ENCODE results near the gene DSE.

Gene DSE

DNA sequence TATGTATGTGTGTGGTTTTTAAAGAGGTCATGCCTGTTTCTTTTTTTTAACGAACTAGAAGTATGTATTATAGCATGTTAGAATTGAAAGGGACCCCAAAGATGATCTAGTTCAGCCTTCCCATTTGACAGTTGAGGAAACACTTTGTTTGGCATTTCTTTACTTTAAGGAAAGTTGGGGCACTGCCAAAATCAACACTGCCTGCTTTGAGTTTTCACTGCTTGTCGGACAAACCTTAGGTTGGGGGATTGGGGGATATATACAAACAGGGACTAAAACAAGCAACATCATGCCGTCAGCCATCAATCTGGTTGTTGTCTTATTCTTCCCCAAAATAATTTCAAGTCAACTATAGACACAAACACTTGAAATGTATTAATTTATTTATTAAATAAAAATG lies 76.3 kb downstream of the DSE start:
- ChIA-PET CTCF (interaction anchor here (1.1 to 6.9 kb wide), 3 partner anchors 16 to 159 kb away, joined by 3 to 61 read pairs (median 5); no protein-coding TSS in a partner anchor), POLR2A (no interaction called here)
- TF ChIP-seq, protein P1, sequence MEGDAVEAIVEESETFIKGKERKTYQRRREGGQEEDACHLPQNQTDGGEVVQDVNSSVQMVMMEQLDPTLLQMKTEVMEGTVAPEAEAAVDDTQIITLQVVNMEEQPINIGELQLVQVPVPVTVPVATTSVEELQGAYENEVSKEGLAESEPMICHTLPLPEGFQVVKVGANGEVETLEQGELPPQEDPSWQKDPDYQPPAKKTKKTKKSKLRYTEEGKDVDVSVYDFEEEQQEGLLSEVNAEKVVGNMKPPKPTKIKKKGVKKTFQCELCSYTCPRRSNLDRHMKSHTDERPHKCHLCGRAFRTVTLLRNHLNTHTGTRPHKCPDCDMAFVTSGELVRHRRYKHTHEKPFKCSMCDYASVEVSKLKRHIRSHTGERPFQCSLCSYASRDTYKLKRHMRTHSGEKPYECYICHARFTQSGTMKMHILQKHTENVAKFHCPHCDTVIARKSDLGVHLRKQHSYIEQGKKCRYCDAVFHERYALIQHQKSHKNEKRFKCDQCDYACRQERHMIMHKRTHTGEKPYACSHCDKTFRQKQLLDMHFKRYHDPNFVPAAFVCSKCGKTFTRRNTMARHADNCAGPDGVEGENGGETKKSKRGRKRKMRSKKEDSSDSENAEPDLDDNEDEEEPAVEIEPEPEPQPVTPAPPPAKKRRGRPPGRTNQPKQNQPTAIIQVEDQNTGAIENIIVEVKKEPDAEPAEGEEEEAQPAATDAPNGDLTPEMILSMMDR (IDR thresholded peaks at IDR 0.05; ENCODE audit: control extremely low read depth, extremely low read depth, low read depth, missing control alignments): no peak
- no peak for DNase-seq (ENCODE audit: extremely low spot score)

DNA sequence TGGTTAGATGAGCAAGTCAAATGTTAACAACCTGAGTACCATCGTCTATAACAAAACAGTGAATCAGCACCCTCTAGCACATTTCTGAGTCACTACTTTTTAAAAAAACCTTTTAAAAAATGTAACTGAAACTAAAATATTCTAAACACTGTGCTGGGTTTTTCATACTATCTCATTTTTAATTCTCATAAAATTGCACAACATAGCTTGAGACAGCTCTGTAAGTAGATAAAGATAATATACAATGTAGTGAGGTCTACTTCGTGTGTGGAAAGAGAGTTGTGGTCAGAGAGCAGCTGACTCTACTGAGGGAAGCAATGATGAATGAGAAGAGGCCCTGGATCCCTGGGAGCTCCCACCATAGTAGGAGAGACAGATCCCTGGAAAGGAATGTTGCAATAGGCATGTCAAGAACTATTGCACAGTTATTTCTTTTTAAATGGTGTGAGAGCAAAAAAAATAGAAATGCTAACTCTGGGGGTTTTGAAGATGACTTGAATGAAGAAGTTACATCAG lies 76.8 kb downstream of the DSE start:
- ChIA-PET CTCF (interaction anchor here (1.1 kb wide), 1 partner anchor 160 kb away, joined by 5 read pairs; no protein-coding TSS in a partner anchor), POLR2A (no interaction called here)
- DNase-seq (ENCODE audit: extremely low spot score): no peak
- TF ChIP-seq, protein P1 (IDR thresholded peaks at IDR 0.05; ENCODE audit: control extremely low read depth, extremely low read depth, low read depth, missing control alignments): peak; percentile 4

GRCh38 chr6:116449565-116449964 lies 78.8 kb downstream of the DSE start:
- POLR2A ChIA-PET: no interaction called here
- CTCF ChIA-PET: interaction anchor here (1.7 kb wide), 2 partner anchors 10 to 162 kb away, joined by 4 to 8 read pairs; no protein-coding TSS in a partner anchor
- TF ChIP-seq, protein P1 (IDR thresholded peaks at IDR 0.05; ENCODE audit: control extremely low read depth, extremely low read depth, low read depth, missing control alignments): no peak
- no peak for DNase-seq (ENCODE audit: extremely low spot score)

DNA sequence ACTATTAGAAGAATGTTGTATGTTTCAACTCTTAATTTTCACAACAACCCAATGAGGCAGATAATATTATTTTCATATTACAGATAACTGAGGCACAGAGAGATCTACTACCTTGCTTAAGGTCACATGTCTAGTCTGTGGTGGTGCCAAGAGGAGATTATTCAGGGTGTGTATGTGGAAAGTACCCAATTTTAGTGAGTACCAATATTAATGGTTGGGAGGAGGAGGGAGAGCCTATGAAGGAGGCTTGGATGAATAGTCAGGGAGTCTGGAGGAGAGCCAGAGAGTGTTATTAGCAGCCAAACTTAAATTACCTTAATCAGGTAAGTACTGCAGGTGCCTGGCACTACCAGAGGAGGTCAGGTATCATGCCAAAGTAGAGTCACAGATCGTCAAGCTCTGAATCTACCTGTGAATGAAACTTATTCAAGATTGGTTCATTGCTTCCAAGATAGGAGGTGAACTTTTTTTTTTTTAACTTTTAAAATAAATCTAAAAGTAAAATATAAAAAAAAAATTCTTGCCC lies 79.5 kb downstream of the DSE start:
- ChIA-PET POLR2A (no interaction called here), CTCF (interaction anchor here (0.8 to 2.1 kb wide), 7 partner anchors 10 to 182 kb away, joined by 3 to 9 read pairs (median 5); partner anchors contain the start of gene CALHM6)
- TF ChIP-seq, protein P1 (IDR thresholded peaks at IDR 0.05; ENCODE audit: control extremely low read depth, extremely low read depth, low read depth, missing control alignments): no peak
- no peak for DNase-seq (ENCODE audit: extremely low spot score)

GRCh38 chr6:116450769-116451740 lies 80.3 kb downstream of the DSE start:
- CTCF ChIA-PET: interaction anchor here (0.8 to 2.3 kb wide), 11 partner anchors 10 to 183 kb away, joined by 3 to 9 read pairs (median 5); partner anchors contain the start of gene CALHM6
- DNase-seq (ENCODE audit: extremely low spot score): peak; percentile 50
- POLR2A ChIA-PET: no interaction called here
- TF ChIP-seq, protein P1 (IDR thresholded peaks at IDR 0.05; ENCODE audit: control extremely low read depth, extremely low read depth, low read depth, missing control alignments): no peak

- TF ChIP-seq, protein P1 (IDR thresholded peaks at IDR 0.05; ENCODE audit: control extremely low read depth, extremely low read depth, low read depth, missing control alignments): no peak
- no peak for DNase-seq (ENCODE audit: extremely low spot score)
- CTCF ChIA-PET: interaction anchor here (1.0 to 2.3 kb wide), 7 partner anchors 9 to 183 kb away, joined by 3 to 9 read pairs (median 4); partner anchors contain the start of gene CALHM6
- POLR2A ChIA-PET: no interaction called here
Observed at GRCh38 chr6:116451916-116452315, 81.2 kb downstream of the DSE start.
